ENCODE measurements around the gene ASPHD2.

The ASPHD2 gene

DNA sequence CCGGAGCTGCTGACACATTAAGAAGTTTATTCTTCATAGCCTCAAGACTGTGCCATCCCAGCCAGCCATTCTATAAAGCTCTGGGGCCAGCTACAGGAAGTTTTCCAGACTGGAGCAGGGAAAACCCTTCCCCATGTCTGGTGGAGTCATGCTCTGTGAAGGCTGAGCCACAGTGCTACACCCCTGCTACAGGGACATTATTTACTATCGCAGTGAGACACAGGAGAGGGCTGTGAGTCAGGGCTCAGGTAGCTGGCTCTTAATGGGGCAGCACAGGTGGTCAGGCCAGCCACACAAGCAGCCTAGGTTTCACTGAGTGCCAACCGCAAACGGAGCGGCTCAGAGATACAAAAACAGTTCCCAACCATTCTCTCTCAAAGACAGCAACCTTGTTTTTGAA is 42.5 kb downstream of the ASPHD2 start:
- DNase-seq (ENCODE audit: low read depth in 1 of 2, low spot score in 1 of 2): no peak

DNA sequence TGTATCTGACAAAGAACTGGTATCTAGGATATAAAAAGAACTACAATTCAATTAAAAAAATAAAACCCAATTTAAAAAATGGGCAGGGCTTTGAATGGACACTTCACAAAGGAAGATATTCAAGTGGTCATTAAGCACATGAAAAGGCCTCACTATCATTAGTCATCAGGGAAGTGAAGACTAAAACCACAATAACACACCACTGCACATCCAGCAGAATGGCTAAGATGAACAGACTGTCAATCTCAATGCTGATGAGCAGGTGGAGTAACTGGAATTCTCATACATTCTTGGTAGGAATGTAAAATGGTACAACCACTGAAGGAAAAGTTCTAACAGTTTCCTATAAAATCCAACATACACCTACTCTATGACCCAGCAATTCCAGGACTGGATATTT is 45.6 kb downstream of the ASPHD2 start:
- no peak for DNase-seq (ENCODE audit: low read depth in 1 of 2, low spot score in 1 of 2)

DNA sequence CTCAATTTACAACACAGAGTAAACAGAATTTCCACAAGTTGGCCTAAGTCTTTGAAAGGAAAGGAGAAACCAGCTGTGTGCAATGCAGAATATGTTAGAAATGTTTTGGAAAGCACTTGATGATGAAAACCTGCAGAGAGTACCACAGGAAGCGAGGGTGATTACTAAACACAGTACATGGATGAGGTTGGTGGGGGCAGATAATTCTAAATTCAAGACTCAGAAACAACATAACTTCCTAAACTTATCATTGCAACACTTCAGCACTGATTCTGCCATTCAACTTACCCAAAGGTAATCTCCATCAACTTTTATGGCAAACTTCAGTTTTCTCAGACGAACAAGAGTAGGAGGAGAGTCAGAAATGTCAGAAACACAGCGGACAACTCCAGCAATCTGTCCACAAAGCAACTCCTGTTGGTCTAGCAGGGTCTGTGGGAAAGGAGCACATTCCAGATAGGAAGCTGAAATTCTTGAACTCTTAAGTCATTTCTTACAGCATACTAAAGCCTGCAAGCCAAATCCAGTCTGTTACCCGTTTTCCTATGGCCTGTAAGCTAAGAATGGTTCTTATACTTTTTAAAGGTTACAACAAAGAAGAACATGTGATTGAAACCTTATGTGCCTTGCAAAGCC is 47.8 kb downstream of the ASPHD2 start:
- DNase-seq (ENCODE audit: low read depth in 1 of 2, low spot score in 1 of 2): no peak

DNA sequence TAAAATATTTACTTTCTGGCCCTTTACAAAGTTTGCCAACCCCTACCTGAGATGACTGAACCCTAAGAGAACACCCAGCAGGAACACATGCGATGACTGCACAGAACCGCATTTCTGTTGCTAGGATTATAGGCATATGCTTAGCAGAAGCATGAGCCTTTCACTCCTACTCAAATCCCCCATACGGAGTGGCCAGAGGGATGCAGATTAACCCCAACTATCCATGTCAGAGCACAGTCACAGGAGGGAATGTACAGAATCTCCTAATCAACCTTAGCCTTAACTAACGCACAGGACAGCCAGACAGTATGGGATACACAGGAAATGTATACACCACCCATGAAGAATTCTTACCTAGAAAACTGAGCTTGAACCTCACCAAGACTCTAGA is 48.3 kb downstream of the ASPHD2 start:
- no peak for DNase-seq (ENCODE audit: low read depth in 1 of 2, low spot score in 1 of 2)

DNA sequence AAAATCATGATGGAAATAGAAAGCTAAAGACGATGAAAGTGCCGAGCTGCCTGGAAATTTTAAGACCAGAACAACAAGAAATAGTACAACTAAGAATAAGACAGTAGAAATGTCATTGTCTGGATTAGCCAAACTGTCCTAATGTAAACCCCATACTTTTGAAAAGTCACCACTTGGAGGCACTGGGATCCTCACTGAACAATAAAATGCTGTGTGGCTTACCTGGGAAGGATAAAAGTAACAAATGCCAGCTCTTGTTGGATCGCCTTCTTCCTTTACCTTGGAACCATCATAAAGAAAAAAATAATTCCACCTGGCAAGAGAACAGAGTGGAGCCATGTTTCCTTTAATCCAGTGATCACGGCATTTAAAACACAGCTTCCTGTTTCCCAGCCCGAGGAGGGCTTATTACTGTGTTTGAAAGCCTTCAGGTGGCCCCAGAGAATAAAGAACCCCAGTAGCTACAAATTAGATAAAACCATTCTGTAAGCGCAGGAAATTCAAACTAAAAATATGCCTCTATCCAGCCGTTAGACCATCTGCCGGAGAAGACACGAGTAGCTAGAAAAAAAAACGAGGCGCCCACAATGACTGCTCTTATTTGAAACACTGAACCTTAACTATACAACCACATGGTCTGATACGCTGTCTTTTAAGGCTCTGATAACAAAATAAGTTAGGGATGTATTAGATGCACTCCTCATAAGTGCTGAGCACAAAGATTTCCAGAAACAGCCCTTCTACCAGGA is 50.2 kb downstream of the ASPHD2 start:
- DNase-seq (ENCODE audit: low read depth in 1 of 2, low spot score in 1 of 2): no peak

DNA sequence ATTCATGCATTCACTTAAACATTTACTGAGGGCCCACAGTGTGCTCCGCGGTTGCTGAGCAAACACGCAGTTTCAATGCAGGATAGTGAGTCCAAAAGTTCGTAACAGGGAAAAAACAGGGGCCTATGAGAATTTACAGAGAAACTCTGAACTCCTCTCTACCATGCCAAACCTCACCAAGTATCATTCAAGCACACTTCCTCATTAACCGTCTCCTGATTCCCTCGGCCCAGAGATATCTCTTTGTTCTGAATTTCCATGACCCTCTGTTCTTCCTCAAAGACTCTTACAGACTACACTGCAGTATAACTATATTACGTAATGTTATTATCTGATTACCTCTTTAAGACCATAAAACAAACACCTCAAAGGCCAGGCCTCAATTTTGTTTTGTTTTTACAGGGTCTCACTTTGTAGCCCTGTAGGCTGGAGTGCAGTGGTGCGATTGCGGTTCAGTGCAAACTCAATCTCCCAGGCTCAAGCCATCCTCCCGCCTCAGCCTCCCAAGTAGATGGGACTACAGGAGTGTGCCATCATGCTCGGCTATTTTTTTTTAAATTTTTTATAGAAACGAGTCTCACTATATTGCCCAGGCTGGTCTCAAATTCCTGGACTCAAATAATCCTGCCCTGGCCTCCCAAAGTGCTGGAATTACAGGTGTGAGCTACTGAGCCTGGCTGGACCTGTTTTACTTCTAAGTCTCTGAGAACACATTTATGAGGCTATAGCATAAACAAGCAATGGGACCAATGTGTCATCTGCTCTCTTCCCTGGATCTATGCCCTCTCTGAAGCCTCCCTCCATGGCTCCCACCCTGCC is 50.9 kb downstream of the ASPHD2 start:
- DNase-seq (ENCODE audit: low read depth in 1 of 2, low spot score in 1 of 2): no peak

DNA sequence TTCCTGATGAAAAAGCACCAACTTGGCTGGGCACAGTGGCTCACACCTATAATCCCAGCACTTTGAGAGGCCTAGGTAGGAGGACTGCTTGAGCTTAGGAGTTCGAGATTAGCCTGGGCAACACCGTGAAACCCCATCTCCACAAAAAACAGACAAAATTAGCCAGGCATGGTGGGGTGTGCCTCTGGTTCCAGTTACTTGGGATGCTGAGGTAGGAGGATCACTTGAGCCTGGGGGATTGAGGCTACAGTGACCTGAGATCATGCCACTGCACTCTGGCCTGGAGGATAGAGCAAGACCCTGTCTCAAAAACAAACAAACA is 51.5 kb downstream of the ASPHD2 start:
- DNase-seq (ENCODE audit: low read depth in 1 of 2, low spot score in 1 of 2): no peak

DNA sequence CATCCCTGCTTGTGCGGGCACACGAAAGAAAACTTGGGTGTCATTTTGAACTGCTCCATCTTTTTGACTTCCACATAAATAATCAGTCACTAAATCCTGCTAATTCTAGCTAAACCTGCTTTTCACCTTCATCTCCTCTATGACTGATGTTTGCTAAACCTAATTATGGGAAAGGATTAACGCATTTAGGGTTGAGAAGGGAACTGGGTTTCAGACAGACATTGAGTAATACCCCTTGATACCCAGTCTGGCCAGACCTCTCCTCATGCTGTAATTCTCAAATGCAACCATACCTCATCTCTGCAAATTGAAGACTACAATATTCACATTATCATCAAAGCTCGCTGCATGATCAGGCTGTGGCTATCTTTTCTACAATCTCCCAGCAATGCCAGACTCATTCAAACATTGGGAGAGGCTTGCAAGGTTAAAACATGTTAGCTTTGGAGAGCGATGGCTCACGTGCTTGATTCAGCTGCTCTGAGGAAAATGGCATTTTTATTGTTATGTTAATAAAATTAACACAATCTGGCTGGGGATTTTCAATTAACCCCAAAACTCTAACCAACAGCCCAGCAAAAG is 52.1 kb downstream of the ASPHD2 start:
- no peak for DNase-seq (ENCODE audit: low read depth in 1 of 2, low spot score in 1 of 2)

DNA sequence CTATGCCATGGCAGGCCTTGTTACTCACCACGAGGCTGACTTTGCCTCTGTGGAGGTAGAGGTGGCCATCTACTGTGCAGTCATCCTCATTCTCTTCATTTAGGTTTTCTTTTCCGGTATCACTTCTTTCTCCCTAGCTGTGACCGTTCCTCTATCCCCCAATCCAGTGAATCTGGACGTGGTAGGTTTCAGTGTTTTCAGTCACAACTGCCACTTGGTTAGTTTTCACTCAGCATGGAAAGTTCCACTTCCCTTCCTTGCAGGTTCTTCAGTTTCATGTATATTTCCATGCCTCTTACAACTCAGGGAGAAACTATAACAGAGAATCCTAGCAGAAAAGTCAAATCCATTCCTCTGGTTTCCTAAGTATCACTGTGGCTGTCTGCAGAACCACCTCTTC is 52.6 kb downstream of the ASPHD2 start:
- DNase-seq (ENCODE audit: low read depth in 1 of 2, low spot score in 1 of 2): no peak

DNA sequence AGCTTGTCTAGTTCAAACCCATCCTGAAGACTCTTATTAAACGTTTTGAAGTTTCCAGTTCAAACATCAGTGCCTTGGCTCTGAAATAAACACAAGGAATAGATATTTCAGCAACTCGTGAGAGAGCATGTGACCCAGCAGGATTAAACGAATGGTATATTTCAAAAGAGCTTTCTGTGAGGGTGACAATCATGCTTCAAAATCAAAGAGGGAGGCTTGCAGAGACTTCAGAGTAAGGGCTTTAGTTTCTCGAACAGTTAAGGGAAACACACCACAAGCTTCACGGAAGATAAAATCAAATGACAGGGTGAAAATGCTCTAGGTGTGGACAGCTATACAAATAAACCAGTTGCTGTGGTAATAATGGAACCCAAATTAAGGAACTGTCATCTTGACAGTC is 53.1 kb downstream of the ASPHD2 start:
- DNase-seq (ENCODE audit: low read depth in 1 of 2, low spot score in 1 of 2): no peak

DNA sequence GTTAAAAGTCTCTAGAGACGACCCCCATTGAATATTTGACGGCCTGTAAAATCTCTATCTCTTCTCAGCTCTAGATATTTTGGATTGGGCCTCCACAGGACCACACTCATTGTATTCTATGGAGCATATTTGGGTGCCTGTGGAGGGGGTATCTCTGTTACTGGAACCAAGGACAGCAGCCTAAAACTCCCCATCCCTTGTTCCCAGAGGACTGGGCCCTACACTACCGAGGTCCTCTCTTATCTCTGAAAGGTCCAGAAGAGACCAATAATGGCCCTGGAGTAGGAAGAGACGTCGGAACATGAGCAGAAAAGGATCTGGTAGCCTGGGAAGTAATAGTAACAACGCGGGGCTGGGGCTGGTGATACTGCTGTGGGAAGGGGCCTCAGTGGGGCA is 54.0 kb downstream of the ASPHD2 start:
- DNase-seq (ENCODE audit: low read depth in 1 of 2, low spot score in 1 of 2): no peak

DNA sequence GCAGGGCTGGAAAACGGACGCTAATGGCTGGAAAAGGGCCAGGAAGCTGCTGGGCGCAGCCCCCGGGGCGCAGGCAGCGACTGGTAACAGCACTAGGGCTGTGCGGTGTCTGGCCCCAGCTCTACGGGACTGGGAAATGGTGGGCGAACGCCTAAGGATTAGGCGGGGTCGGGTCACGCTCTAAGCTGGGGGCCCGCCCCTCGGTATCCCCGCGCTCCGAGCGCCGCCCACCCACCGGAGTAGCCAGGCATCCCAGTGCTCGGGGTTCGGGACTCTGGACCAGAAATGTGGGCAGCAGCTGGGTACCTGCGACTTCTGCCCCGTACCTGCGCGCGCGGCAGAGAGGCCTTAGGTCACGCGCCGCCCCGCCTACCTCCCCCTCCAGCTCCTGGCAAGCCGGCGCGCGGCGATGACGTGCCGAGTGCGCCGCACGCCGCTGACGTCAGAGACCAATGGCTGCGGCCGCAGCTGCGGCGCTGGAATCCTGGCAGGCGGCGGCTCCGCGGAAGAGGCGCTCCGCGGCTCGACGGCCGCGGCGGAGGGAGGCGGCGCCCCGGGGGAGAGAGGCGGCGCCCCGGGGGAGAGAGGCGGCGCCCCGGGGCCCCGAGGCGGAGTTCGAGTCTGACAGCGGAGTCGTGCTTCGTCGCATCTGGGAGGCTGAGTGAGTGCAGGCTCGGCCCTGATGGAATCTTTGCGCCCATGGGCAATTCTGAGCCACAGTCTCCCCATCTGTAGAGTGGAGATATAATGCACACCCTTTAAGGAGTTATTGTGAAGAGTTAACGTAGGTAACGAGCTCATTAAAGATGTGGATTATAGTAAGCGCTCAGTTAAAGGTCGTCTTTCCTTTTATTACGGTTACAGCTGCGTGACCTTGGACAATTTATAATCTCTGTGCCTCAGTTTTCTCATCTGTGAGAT is 54.6 kb downstream of the ASPHD2 start, which contains the start of the genes HPS4 and SRRD:
HPS4 (minus strand) TSS at position 345 of the 921 bp plus-strand sequence. CDS start 2,021 bp downstream, outside the sequence.
SRRD (plus strand) TSS at position 439 of the 921 bp plus-strand sequence; CDS start at position 453, 14 bp downstream.
- peak; percentile 84 to 92 for DNase-seq (ENCODE audit: low read depth in 1 of 2, low spot score in 1 of 2)

DNA sequence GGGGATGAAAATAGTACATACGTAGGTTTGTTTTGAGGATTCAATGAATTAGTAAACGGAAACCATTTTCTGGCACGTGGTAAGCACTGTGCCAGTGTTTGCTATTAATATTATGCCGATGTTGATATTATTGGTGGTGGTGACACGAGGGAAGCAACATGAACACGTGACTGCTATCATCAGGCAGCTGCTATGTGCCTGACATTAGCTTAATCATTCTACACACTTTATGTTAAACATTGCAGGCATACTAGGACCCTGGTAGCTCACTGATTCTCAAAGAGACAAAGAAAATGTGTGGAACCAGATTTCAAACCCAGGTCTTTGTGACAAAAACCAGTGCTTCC is 55.3 kb downstream of the ASPHD2 start:
- DNase-seq (ENCODE audit: low read depth in 1 of 2, low spot score in 1 of 2): no peak

DNA sequence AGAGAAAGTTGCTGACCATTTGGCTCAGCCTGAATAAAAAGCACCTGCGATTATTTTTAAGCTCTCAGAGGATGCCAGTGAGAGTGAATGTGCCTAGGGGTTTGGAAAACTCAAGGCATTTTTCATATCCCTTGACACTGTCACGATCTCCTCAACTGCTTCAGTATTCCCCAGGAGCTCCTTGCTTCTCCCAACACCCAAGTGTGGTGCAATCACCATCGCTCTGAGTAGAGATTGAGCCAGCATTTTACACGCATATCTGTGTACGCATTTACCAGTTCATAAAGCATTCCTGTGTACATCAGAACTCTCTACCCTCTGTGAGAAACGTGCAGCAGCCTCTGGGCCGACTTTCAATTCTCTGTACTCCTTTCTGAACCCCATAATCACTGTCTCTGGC is 56.0 kb downstream of the ASPHD2 start:
- no peak for DNase-seq (ENCODE audit: low read depth in 1 of 2, low spot score in 1 of 2)

DNA sequence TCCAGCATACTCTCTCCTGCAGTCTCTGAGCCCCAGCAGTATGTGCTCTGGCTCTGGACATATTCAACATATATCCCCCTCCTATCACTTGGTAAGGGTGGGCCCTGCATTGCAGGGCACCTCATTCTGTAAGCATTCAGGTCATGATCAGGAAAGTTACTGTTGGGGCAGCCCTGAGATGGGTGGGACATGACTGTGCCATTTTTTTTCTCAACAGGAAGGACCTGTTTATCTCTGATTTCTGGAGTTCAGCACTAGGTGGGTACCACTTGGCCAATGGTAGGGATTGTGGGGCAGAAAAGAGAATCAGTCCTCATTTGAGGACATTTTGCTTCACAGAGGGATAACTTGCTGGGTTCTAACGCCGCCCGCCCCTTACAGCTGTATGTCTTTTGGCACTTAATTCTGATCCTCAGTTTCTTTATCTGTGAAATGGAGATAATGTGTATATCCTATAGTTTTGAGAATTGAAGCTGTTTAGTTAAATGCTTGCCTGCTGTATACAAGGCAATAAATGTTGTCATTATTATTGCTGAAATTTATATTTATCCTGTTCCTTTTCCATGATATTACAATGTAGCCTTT is 56.8 kb downstream of the ASPHD2 start:
- DNase-seq (ENCODE audit: low read depth in 1 of 2, low spot score in 1 of 2): no peak

DNA sequence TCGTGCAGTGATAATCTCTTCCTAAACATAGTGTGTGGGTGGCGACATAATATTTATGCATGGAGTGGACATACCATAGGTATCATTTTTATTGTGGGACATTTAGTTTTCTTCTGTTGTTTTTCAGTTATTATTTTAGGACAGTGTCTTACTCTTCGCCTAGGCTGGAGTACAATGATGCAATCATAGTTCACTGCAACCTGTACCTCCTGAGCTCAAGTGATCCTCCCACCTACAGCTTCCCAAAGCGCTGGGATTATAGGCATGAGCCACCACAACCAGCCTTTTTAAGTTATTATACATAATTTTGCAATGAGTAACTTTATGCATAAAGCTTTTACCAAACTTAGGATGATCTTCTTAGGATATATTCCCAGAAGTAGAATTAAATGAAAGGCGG is 57.3 kb downstream of the ASPHD2 start:
- no peak for DNase-seq (ENCODE audit: low read depth in 1 of 2, low spot score in 1 of 2)

DNA sequence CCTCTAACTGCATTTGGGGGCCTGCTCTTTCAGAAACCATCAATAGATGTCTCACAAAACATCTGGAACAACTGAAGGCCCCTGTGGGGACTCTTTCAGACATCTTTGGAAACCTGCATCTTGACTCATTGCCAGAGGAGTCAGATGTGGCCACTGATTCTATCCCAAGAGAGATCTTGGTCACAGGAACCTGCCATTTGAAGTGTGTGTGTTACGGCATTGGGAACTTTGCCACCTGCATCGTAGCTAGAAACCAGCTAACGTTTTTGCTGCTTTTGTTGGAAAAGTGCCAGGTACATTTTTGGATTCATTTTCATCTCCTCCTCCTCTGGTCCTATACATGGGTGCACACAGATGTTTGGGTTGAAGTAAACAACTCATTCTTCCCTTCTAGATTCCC is 58.9 kb downstream of the ASPHD2 start:
- no peak for DNase-seq (ENCODE audit: low read depth in 1 of 2, low spot score in 1 of 2)

DNA sequence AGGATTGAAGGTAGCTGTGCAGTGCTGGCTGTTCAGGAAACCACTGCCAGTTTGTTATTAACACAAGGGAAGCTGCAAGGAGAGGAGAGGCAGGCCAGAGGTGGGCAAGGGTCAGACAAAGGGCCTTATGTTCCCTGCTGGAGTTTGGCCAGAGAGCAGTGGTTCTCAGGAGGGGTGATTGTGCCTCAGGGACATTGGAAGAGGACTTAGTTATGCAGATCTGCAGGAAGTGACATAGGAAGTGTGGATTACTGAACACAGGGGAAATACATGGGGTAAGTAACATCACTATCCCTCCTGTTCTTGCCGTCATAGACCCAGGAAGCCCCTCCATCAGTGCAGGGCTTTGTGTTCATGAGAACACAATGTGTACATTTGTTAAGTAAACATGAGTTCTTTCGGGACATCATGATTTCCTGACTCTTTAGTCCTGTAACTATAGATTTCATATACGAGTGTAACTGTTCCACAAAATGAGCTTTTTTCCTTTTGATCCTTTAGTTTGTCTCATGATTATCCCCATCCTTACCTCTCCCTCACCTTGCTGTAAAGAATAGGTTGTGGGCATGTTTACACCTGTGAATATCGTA is 60.5 kb downstream of the ASPHD2 start:
- no peak for DNase-seq (ENCODE audit: low read depth in 1 of 2, low spot score in 1 of 2)

DNA sequence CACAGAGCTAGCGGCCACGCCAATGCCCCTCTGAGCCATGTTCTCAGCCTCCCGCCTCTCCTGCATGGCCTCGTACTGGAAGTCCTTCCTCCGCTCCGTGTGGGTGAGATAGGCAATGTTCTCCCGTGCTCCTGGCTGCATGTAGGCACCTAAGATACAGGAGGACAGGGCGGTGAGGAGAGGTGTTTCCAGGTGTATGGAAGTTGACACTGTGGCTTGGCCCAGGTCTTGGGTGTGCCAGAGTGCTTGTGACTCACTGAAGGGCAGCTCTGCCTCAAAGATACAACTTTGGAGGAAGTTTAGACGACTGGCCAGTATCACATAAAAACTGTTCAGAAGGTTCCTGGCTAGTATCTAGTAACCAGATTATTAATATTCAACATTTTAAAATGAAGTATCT is 63.2 kb downstream of the ASPHD2 start:
- no peak for DNase-seq (ENCODE audit: low read depth in 1 of 2, low spot score in 1 of 2)

DNA sequence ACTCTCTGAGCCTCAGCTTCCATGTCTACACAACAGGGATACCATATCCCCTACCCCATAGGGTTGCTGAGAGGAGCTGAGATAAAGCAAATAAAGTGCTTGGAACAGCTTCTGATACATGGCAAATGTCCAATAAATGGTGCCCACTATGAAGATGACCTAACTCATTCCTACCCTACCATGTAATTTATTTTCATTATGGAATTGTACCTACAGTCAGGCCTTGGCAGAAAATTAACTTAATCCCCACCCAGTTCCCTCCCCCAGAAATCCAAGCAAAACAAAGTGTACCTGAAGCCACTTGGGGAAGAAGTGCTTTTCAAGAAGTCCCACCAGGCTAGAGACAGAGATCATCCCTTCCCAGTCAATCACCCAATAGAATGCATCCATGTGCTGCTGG is 65.4 kb downstream of the ASPHD2 start:
- no peak for DNase-seq (ENCODE audit: low read depth in 1 of 2, low spot score in 1 of 2)

Measured in stimulated activated CD4-positive, alpha-beta T cell treated with anti-CD3 and anti-CD28 coated beads, Interleukin-15, amount 100 ng/mL, for 1 hour (primary cell).